ENCODE measurements around the gene TRIM46. TPM values are rescaled to one million over a fixed set of nuclear protein-coding genes. Genes with fewer than 3 reads are reported as not detected.
A peak's percentile ranks its signal among the peaks of the same experiment; 100 is the strongest.

The TRIM46 gene
- total and polyA plus RNA-seq, 9 of the 15 experiments (the other 6 are each of a cell fraction or from before 2014, with no cell fraction given): 0.05 to 0.60 (median 0.16) TPM; not detected in 3

- TF ChIP-seq USF2 (CRISPR knock-in tag; IDR thresholded peaks at IDR 0.05) (no peak), POLR2A (conservative IDR thresholded peaks at IDR 0.05) (0 out of 2 replicates have a peak, but pooled peaks have one; percentile 73), MCM3 (IDR thresholded peaks at IDR 0.05) (no peak), ARID4B (CRISPR knock-in tag; IDR thresholded peaks at IDR 0.05) (peak; percentile 11; the same call in 1 of the 2 replicates), TARDBP (IDR thresholded peaks at IDR 0.05) (0 out of 2 replicates have a peak, but pooled peaks have one; percentile 61), THRB (CRISPR knock-in tag; conservative IDR thresholded peaks at IDR 0.05) (peak; percentile 43; the same call in 1 of the 2 replicates), ZNF586 (CRISPR knock-in tag; conservative IDR thresholded peaks at IDR 0.05) (no peak), RB1 (IDR thresholded peaks at IDR 0.05; ENCODE audit: low read depth) (0 out of 2 replicates have a peak, but pooled peaks have one; percentile 2), ZNF143 (CRISPR knock-in tag; IDR thresholded peaks at IDR 0.05) (no peak), SREBF2 (CRISPR knock-in tag; IDR thresholded peaks at IDR 0.05) (no peak)
- TF ChIP-seq, protein P1, sequence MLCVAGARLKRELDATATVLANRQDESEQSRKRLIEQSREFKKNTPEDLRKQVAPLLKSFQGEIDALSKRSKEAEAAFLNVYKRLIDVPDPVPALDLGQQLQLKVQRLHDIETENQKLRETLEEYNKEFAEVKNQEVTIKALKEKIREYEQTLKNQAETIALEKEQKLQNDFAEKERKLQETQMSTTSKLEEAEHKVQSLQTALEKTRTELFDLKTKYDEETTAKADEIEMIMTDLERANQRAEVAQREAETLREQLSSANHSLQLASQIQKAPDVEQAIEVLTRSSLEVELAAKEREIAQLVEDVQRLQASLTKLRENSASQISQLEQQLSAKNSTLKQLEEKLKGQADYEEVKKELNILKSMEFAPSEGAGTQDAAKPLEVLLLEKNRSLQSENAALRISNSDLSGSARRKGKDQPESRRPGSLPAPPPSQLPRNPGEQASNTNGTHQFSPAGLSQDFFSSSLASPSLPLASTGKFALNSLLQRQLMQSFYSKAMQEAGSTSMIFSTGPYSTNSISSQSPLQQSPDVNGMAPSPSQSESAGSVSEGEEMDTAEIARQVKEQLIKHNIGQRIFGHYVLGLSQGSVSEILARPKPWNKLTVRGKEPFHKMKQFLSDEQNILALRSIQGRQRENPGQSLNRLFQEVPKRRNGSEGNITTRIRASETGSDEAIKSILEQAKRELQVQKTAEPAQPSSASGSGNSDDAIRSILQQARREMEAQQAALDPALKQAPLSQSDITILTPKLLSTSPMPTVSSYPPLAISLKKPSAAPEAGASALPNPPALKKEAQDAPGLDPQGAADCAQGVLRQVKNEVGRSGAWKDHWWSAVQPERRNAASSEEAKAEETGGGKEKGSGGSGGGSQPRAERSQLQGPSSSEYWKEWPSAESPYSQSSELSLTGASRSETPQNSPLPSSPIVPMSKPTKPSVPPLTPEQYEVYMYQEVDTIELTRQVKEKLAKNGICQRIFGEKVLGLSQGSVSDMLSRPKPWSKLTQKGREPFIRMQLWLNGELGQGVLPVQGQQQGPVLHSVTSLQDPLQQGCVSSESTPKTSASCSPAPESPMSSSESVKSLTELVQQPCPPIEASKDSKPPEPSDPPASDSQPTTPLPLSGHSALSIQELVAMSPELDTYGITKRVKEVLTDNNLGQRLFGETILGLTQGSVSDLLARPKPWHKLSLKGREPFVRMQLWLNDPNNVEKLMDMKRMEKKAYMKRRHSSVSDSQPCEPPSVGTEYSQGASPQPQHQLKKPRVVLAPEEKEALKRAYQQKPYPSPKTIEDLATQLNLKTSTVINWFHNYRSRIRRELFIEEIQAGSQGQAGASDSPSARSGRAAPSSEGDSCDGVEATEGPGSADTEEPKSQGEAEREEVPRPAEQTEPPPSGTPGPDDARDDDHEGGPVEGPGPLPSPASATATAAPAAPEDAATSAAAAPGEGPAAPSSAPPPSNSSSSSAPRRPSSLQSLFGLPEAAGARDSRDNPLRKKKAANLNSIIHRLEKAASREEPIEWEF (CRISPR knock-in tag; IDR thresholded peaks at IDR 0.05): no peak
- TF ChIP-seq, protein P2, sequence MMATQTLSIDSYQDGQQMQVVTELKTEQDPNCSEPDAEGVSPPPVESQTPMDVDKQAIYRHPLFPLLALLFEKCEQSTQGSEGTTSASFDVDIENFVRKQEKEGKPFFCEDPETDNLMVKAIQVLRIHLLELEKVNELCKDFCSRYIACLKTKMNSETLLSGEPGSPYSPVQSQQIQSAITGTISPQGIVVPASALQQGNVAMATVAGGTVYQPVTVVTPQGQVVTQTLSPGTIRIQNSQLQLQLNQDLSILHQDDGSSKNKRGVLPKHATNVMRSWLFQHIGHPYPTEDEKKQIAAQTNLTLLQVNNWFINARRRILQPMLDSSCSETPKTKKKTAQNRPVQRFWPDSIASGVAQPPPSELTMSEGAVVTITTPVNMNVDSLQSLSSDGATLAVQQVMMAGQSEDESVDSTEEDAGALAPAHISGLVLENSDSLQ (IDR thresholded peaks at IDR 0.05): peak; percentile 39
- TF ChIP-seq, protein P3, sequence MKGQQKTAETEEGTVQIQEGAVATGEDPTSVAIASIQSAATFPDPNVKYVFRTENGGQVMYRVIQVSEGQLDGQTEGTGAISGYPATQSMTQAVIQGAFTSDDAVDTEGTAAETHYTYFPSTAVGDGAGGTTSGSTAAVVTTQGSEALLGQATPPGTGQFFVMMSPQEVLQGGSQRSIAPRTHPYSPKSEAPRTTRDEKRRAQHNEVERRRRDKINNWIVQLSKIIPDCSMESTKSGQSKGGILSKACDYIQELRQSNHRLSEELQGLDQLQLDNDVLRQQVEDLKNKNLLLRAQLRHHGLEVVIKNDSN (CRISPR knock-in tag; IDR thresholded peaks at IDR 0.05): 0 out of 2 replicates have a peak, but pooled peaks have one; percentile 32
Measured at GRCh38 chr1:155207806-155208540, 34.3 kb downstream of the TRIM46 start, which contains the start of gene THBS3 (continued).
